Stimulated activated naive CD8-positive, alpha-beta T cell treated with anti-CD3 and anti-CD28 coated beads, Interleukin-15, Interleukin-2, amounts not matched to agents 100 ng/mL and 50 ng/mL, for 24 hours (primary cell): Measurements from ENCODE around the gene GPR158.

Experiments used
- H3K27ac Mint-ChIP-seq: one replicate; pipeline ENCODE4 v1.8.0; 2021; ENCODE audit warnings: mild to moderate bottlenecking, mixed read lengths
- H3K27me3 Mint-ChIP-seq: one replicate; pipeline ENCODE4 v1.8.0; 2021; ENCODE audit warnings: mixed read lengths
- H3K36me3 Mint-ChIP-seq: one replicate; pipeline ENCODE4 v1.8.0; 2021; ENCODE audit warnings: low read depth, mixed read lengths
- H3K4me1 Mint-ChIP-seq: one replicate; pipeline ENCODE4 v1.8.0; 2021; ENCODE audit warnings: low read depth, mixed read lengths
- H3K4me3 Mint-ChIP-seq: one replicate; pipeline ENCODE4 v1.8.0; 2021; ENCODE audit warnings: mild to moderate bottlenecking, mixed read lengths
- H3K9me3 Mint-ChIP-seq: one replicate; pipeline ENCODE4 v1.8.0; 2021; ENCODE audit warnings: mixed read lengths

GPR158 gene

DNA sequence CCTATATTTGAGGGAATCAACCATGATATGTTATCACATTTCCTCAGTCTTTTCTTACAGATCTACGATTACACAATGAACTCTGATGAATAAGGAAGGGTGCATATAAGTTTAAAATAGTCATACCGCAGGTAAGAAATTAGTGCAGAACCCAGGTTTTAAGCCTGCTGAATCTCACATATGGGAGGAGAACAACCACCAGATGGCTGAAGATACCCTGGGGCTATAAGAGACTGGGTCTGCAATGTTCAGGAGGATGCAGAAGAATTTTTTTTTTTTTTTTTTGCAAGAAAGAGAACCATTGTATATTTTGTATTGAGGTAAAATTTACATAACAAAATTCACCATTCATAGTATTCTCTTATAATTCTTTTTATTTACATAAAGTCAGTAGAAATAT, 387.0 kb downstream of the GPR158 start:
- no peak overlapping the region for H3K4me3 Mint-ChIP-seq
- H3K4me1 Mint-ChIP-seq = no peaks in the 10 kb centered on the region
- H3K27ac Mint-ChIP-seq = no peak overlapping the region
- no peaks in the 10 kb centered on the region for H3K27me3 Mint-ChIP-seq
- H3K9me3 Mint-ChIP-seq = no peaks in the 10 kb centered on the region
- no peaks in the 10 kb centered on the region for H3K36me3 Mint-ChIP-seq

DNA sequence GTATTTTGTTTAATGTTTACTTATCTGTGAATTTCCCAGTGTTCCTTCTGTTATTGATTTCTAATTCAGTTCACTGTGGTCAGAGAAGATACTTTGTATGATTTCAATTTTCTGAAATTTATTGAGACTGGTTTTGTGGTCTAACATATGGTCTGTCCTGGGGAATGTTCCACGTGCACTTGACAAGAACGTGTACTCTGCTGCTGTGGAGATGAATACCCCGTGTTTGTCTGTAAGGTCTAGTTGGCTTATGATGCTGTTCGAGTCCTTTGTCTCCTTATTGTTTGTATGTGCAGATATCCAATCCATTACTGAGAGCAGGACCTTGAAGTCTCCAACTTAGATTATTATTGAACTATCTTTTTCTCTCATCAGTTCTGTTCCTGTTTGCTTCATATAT, 387.7 kb downstream of the GPR158 start:
- H3K4me3 Mint-ChIP-seq = no peak overlapping the region

DNA sequence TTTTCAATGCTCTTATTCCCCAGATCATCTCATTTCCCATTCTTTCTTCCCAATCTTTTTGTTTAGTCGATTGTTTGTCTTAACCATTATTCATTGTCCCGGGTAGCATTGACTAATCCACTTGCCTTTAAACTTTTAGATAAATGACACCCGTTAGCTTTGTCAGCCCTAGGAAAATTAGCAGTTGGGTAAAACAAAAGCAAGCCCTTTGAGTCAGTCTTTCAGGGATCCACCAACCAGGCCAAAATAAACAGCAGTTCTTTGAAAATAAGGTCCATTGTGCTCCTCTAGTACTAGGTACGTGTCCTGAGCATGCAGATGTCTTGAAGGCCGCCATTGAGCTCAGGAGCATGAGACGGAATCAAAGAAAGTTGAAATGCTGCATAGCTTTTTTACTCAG, 389.6 kb downstream of the GPR158 start:
- no peak overlapping the region for H3K27ac Mint-ChIP-seq
- H3K27me3 Mint-ChIP-seq = no peaks in the 10 kb centered on the region
- H3K4me1 Mint-ChIP-seq = no peaks in the 10 kb centered on the region
- H3K4me3 Mint-ChIP-seq = no peak overlapping the region
- peaks cover 4% of the 10 kb centered on the region for H3K9me3 Mint-ChIP-seq
- no peaks in the 10 kb centered on the region for H3K36me3 Mint-ChIP-seq

More for the DNA sequence above, 387.7 kb downstream of the GPR158 start:
- H3K27me3 Mint-ChIP-seq = no peaks in the 10 kb centered on the region
- no peaks in the 10 kb centered on the region for H3K36me3 Mint-ChIP-seq
- H3K4me1 Mint-ChIP-seq = no peaks in the 10 kb centered on the region
- H3K9me3 Mint-ChIP-seq = peaks cover 3% of the 10 kb centered on the region
- H3K27ac Mint-ChIP-seq = no peak overlapping the region

DNA sequence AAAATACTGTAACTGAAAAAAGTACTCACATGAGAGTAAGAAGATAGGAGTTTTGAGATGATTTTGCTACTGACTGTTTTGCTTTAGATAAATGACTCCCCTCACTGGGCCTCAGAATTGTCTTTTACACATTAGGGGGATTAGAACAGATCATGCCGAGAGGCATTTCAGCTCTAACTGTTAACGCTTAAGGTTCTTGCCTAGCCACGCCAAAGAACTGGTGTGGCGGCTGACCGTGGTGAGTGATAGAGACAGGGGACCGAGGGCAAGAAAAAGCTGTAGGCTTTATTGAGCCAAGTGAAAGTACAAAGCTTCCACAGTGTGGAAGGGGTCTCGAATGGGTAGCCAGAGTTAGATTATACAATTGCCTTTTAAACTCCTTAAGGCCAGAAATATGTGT, 390.8 kb downstream of the GPR158 start:
- H3K4me1 Mint-ChIP-seq = no peaks in the 10 kb centered on the region
- H3K36me3 Mint-ChIP-seq = no peaks in the 10 kb centered on the region
- no peak overlapping the region for H3K4me3 Mint-ChIP-seq
- peaks cover 4% of the 10 kb centered on the region for H3K9me3 Mint-ChIP-seq
- H3K27me3 Mint-ChIP-seq = no peaks in the 10 kb centered on the region
- H3K27ac Mint-ChIP-seq = no peak overlapping the region

DNA sequence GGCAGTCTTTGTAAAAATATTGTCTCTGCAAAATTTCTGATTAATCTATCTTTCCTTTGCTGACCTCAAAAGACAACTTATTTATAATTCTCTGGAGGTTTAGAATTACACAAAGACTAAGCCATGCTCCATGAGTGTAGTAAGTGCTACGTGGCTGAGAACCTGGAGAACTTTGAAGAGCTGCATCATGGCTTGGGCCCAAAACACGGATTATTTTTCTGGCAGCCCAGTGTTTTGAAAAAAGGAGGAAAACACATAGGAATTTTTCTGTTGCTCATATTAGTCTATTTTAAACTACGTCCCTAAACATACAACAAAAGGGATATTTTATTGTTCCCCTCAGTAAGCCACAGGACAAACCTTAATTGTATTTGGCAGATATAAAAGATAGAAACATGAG, 398.5 kb downstream of the GPR158 start:
- Mint-ChIP-seq H3K36me3 (no peaks in the 10 kb centered on the region), H3K27me3 (no peaks in the 10 kb centered on the region), H3K4me3 (no peak overlapping the region), H3K4me1 (no peaks in the 10 kb centered on the region), H3K27ac (no peak overlapping the region), H3K9me3 (no peaks in the 10 kb centered on the region)

DNA sequence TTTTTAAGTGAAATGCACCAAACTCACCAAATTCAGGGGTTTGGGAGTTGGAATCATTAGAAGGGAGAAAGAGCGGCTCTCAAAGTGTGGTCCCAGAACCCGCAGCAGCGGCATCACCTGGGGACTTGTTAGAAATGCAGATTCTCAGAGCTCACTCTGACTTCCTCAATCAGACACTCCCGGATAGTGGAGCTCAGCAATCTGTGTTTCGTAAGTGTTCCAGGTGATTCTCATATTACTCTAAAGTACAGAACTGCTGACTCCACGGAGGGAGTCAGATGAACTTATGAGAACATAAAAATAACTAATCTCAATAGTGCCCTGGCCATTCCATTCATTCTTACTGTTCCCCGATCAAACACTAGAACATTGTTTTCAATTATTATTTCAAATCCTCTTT, 400.5 kb downstream of the GPR158 start:
- Mint-ChIP-seq H3K27ac (no peak overlapping the region), H3K4me3 (no peak overlapping the region), H3K4me1 (no peaks in the 10 kb centered on the region), H3K27me3 (no peaks in the 10 kb centered on the region), H3K9me3 (no peaks in the 10 kb centered on the region), H3K36me3 (no peaks in the 10 kb centered on the region)

DNA sequence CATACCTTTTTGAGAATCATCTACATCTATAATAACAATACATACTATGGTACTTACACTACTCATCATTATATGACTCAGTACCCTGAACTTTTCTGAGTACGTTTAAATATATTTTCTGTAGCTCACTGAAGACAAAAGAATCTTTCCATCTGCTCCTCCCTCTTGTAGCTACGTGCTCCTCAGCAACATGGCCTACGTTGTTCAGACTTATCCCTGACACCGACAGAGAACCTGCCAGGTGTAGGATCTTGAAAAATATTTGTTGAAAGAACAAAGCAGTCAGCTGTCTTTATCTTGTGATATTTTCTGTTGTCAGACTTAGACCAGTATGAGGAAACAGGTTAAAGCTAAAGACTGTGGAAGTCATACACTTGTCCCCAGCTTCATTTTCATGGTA, 403.3 kb downstream of the GPR158 start:
- Mint-ChIP-seq H3K27me3 (no peaks in the 10 kb centered on the region), H3K9me3 (no peaks in the 10 kb centered on the region), H3K4me3 (no peak overlapping the region), H3K4me1 (no peaks in the 10 kb centered on the region), H3K36me3 (no peaks in the 10 kb centered on the region), H3K27ac (no peak overlapping the region)

DNA sequence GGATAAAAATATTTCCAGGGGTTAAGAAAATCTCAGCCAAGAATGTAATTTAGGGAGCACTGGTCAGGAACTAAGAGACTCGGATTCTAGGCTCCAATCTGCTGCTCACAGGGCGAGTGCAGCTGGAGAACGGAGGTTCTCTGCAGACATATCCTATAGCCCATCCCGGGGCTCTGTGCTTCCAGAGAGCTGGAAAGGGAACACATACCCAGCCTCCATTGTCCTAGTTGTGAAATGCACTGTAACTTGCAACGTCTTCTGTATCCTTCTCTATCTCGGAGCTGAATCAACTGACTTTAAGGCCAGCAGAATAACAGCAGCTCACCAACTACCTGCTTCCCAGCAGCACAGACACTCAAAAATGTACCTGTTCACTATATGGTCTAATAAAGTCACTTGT, 408.2 kb downstream of the GPR158 start:
- Mint-ChIP-seq H3K4me3 (no peak overlapping the region), H3K9me3 (peaks cover 9% of the 10 kb centered on the region), H3K27me3 (no peaks in the 10 kb centered on the region), H3K4me1 (no peaks in the 10 kb centered on the region), H3K27ac (no peak overlapping the region), H3K36me3 (no peaks in the 10 kb centered on the region)

DNA sequence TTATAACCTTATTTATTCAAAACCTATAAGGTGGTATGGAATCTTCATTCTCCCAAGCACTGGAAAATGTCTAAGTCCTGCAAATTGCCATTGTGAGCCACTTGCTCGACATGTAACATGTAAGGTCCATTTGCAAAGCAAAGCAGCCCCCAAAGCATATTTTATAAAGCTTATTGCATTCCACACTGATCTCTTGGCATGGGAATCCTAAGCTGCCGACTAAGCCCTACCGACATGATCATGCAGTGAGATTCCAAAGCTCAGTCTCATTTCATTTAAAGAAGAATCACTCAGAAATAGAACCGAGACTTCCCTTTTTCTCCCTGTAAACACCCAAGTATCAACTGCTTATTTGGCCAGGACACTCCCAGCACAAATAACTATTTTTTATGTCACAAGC, 425.9 kb downstream of the GPR158 start:
- peaks cover 13% of the 10 kb centered on the region for H3K9me3 Mint-ChIP-seq
- H3K4me1 Mint-ChIP-seq = no peaks in the 10 kb centered on the region
- no peak overlapping the region for H3K27ac Mint-ChIP-seq
- H3K4me3 Mint-ChIP-seq = no peak overlapping the region
- no peaks in the 10 kb centered on the region for H3K36me3 Mint-ChIP-seq
- H3K27me3 Mint-ChIP-seq = no peaks in the 10 kb centered on the region

DNA sequence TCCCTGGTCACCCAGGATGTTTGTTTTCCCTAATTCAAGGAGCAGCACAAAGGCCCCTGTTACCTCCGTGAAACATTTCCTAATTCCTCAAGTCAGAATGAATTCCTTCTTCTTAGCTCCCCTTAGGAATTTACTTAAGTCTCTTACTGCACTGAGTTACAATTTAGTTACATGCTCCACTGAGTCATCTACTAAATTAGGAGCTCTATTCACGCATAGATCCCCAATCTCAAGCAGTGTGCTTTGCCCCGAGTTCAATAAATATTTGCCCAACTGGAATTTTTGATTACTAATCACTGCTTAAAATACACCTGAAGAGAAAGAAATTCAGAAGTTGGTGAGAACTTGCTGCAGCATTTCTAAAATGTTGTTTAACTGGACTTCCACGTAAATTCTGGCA, 429.8 kb downstream of the GPR158 start:
- no peak overlapping the region for H3K4me3 Mint-ChIP-seq

DNA sequence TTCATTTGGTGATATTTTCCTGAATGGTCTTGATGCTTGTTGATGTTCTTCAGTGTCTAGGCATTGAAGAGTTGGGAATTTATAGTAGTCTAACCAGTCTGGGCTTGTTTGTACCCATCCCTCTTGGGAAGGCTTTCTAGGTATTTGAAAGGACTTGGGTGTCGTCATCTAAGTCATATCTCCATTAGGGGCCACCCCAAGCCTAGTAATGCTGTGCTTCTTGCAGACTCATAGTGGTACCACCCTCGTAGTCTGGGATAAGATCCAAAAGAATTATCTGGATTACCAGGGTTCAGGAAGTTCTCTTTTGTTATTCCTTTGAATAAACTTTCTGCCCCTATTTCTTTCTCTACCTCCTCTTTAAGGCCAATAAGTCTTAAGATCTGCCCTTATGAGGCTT, 439.9 kb downstream of the GPR158 start:
- Mint-ChIP-seq H3K4me1 (no peaks in the 10 kb centered on the region), H3K27ac (no peak overlapping the region), H3K9me3 (peaks cover 9% of the 10 kb centered on the region), H3K36me3 (no peaks in the 10 kb centered on the region), H3K27me3 (no peaks in the 10 kb centered on the region), H3K4me3 (no peak overlapping the region)

More for the DNA sequence above, 429.8 kb downstream of the GPR158 start:
- no peak overlapping the region for H3K27ac Mint-ChIP-seq
- no peaks in the 10 kb centered on the region for H3K9me3 Mint-ChIP-seq
- H3K36me3 Mint-ChIP-seq = no peaks in the 10 kb centered on the region
- H3K4me1 Mint-ChIP-seq = no peaks in the 10 kb centered on the region
- H3K27me3 Mint-ChIP-seq = no peaks in the 10 kb centered on the region

DNA sequence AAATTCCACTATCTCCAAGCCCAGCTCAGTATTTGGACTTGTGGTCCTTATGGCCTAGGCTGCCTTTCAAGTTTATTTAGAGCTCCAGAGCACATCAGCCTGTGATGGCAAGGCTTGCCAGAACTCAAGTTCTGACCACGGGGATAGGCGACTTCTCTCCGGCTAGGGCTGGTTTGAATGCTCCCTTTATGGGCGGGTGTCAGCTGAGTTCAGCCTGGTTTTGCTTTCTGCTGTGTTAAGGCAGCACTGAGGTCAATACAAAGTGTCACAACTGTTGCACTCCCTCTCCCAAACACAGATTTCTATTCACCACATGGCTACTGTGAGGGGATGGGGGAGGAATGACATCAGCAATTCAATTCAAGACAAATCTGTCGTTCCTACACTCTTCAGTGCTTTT, 441.1 kb downstream of the GPR158 start:
- H3K36me3 Mint-ChIP-seq = no peaks in the 10 kb centered on the region
- H3K27me3 Mint-ChIP-seq = no peaks in the 10 kb centered on the region
- no peaks in the 10 kb centered on the region for H3K4me1 Mint-ChIP-seq
- no peak overlapping the region for H3K4me3 Mint-ChIP-seq
- peaks cover 9% of the 10 kb centered on the region for H3K9me3 Mint-ChIP-seq
- H3K27ac Mint-ChIP-seq = no peak overlapping the region

DNA sequence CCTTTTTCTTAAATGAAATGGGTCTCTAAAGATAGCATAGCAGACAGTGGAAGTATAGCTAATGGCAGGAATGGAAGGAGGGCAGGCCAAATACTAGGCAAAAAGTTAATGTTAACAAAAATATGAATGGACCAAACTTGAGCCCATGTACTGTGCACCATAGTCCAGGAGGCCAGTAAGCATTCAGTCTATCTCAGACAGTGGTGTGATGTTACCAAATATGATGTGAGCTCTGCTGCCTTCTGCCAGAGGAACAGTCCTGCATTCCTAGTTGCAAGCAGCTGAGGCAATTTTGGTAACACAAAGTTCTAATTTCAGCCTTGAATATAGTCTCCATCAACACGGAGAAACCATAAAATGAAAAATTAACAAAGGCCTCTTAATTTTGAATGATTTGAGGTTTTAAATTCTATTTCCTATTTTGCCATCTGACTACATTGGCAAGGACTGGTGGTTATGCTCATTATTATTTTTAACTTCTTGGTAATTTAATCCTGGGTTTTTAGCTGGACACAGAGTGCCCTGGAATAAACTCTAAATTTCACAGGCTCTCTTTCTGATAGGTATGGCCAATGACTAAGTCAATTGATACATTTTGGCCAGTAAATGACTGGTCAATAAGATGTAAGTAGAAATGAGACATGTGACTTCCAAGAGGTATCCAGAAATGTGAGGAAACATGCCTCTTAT, 442.2 kb downstream of the GPR158 start:
- Mint-ChIP-seq H3K9me3 (peaks cover 9% of the 10 kb centered on the region), H3K4me3 (no peak overlapping the region), H3K27ac (no peak overlapping the region), H3K27me3 (no peaks in the 10 kb centered on the region), H3K36me3 (no peaks in the 10 kb centered on the region), H3K4me1 (no peaks in the 10 kb centered on the region)

DNA sequence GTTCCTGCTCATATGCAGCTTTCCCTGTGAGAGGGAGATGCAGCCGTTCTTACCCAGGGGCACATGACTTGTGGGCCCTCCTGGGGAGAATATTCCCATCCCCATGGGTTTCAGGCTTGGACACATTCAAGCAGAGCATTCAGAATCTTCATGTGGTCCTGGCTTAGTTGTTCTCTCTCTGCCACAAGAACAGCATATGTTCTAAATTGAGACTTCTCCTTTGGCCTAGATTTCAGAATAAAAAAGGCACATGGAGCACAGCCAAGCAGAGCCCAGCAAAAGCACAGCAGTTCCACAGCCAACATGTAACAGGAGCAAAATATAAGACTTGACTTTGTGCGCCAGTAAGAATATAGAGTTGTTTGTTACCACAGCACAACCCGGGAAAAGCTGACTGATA, 452.8 kb downstream of the GPR158 start:
- Mint-ChIP-seq H3K36me3 (no peaks in the 10 kb centered on the region), H3K9me3 (no peaks in the 10 kb centered on the region), H3K27ac (no peak overlapping the region), H3K4me3 (no peak overlapping the region), H3K27me3 (no peaks in the 10 kb centered on the region), H3K4me1 (no peaks in the 10 kb centered on the region)

DNA sequence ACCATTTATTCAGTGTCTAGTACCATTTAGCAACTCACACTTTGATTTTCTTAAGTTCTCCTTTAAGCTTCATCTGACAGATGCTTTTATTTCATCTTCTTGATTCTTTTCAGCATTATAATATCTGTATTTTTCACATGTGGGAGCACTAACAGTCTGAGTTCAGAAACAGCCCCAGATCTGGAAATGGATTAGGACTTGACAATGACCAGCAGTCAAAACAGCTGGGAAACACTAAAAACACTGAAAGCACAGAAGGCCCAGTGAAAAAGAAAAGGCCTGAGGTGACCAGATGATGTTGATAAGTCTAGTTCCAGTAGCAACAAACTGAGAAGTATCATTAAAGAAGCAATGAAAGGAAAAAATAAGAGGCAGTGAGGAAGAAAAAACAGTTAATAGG, 454.5 kb downstream of the GPR158 start:
- Mint-ChIP-seq H3K4me3 (no peak overlapping the region), H3K27ac (no peak overlapping the region), H3K4me1 (no peaks in the 10 kb centered on the region)

DNA sequence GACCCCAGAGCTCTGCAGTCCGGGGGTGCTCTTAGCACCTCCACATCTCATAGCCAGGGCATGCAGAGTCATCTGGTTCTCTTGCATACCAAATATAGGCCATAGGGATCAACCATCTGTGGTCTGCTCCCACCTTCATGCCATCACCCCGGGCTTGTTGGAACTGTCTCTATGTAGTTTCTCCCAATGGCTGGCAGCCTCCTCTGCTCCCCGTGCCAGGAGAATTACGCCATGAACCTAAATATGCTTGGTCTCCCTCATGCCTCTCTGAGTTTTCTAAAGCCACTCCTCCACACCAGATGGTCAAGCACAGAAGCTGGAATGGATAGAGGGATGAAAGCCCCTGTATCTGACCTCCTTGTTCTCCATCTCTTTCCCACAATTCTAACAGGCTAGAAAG, 456.7 kb downstream of the GPR158 start:
- no peaks in the 10 kb centered on the region for H3K9me3 Mint-ChIP-seq
- no peaks in the 10 kb centered on the region for H3K4me1 Mint-ChIP-seq
- H3K36me3 Mint-ChIP-seq = no peaks in the 10 kb centered on the region
- no peaks in the 10 kb centered on the region for H3K27me3 Mint-ChIP-seq
- H3K27ac Mint-ChIP-seq = no peak overlapping the region
- no peak overlapping the region for H3K4me3 Mint-ChIP-seq

More for the DNA sequence above, 454.5 kb downstream of the GPR158 start:
- no peaks in the 10 kb centered on the region for H3K9me3 Mint-ChIP-seq
- no peaks in the 10 kb centered on the region for H3K27me3 Mint-ChIP-seq
- H3K36me3 Mint-ChIP-seq = no peaks in the 10 kb centered on the region
